Osteoblast (primary cell): Measurements from ENCODE around the gene GUCA1C. TPM values are rescaled to one million over a fixed set of nuclear protein-coding genes. Genes with fewer than 3 reads are reported as not detected.

Source experiments
- DNase-seq: peaks from one replicate; pipeline ENCODE4 v3.0.0; 2011; ENCODE audit warnings: low spot score, mixed read lengths; ENCODE audit not compliant: insufficient read length; ENCODE audit errors: missing footprints
- H2AFZ ChIP-seq: 2 replicates; pipeline ENCODE4 v1.6.0; 2011; ENCODE audit warnings: mild to moderate bottlenecking, low read length
- H3K27ac ChIP-seq: 2 replicates; pipeline ENCODE4 v1.5.1; 2011; ENCODE audit warnings: mild to moderate bottlenecking, low read depth, low read length, moderate library complexity
- H3K27me3 ChIP-seq: 2 replicates; pipeline ENCODE4 v1.6.0; 2012; ENCODE audit warnings: mild to moderate bottlenecking, control low read depth, inconsistent platforms, low read length, moderate library complexity; ENCODE audit not compliant: insufficient read depth
- H3K36me3 ChIP-seq: 2 replicates; pipeline ENCODE4 v1.5.1; 2011; ENCODE audit warnings: mild to moderate bottlenecking, low read length, control low read depth, moderate library complexity; ENCODE audit not compliant: insufficient read depth
- H3K4me1 ChIP-seq: 2 replicates; pipeline ENCODE4 v1.5.1; 2011; ENCODE audit warnings: mild to moderate bottlenecking, low read length, control low read depth, moderate library complexity; ENCODE audit not compliant: insufficient read depth
- H3K4me2 ChIP-seq: 2 replicates; pipeline ENCODE4 v1.6.0; 2011; ENCODE audit warnings: mild to moderate bottlenecking, low read length; ENCODE audit not compliant: insufficient read depth
- H3K4me3 ChIP-seq: fragments of 200-600 bp; sonication (generic); 3 replicates; pipeline ENCODE4 v1.5.1; 2012; ENCODE audit warnings: mild to moderate bottlenecking, low read length, inconsistent platforms; ENCODE audit not compliant: insufficient read depth
- H3K79me2 ChIP-seq: 2 replicates; pipeline ENCODE4 v1.6.0; 2012; ENCODE audit warnings: mild to moderate bottlenecking, low read length, control low read depth, inconsistent platforms; ENCODE audit not compliant: insufficient read depth
- H3K9me3 ChIP-seq: 2 replicates; pipeline ENCODE4 v1.5.1; 2011; ENCODE audit warnings: low read depth, low read length, control low read depth
- H4K20me1 ChIP-seq: 2 replicates; pipeline ENCODE4 v1.6.0; 2012; ENCODE audit warnings: mild to moderate bottlenecking, low read length, control low read depth; ENCODE audit not compliant: insufficient read depth
- CTCF ChIP-seq: IDR thresholded peaks from 2 replicates; pipeline ENCODE4 v1.5.1; 2011; ENCODE audit warnings: mild to moderate bottlenecking, low read depth, low read length, moderate library complexity; ENCODE audit errors: extremely low read depth
- total RNA-seq: library from RNA; depleted of rRNA; stranded (reverse); fragments of >200 nt; gene quantifications from 2 replicates; pipeline ENCODE4 v1.2.3, GENCODE V29; 2012

The GUCA1C gene
- total RNA-seq, 1 donor = not detected

GRCh38 chr3:108947855-108948254 lies 5.8 kb downstream of the GUCA1C start:
- Histone ChIP-seq H3K27ac (no peak overlapping the region), H3K4me2 (no peak overlapping the region), H4K20me1 (no peaks in the 10 kb centered on the region), H3K27me3 (no peaks in the 10 kb centered on the region), H3K4me3 (no peak overlapping the region), H3K4me1 (no peaks in the 10 kb centered on the region), H2AFZ (no peak overlapping the region), H3K79me2 (no peaks in the 10 kb centered on the region), H3K9me3 (no peaks in the 10 kb centered on the region), H3K36me3 (no peaks in the 10 kb centered on the region)
- DNase-seq = no peak
- TF ChIP-seq CTCF = no peak

DNA sequence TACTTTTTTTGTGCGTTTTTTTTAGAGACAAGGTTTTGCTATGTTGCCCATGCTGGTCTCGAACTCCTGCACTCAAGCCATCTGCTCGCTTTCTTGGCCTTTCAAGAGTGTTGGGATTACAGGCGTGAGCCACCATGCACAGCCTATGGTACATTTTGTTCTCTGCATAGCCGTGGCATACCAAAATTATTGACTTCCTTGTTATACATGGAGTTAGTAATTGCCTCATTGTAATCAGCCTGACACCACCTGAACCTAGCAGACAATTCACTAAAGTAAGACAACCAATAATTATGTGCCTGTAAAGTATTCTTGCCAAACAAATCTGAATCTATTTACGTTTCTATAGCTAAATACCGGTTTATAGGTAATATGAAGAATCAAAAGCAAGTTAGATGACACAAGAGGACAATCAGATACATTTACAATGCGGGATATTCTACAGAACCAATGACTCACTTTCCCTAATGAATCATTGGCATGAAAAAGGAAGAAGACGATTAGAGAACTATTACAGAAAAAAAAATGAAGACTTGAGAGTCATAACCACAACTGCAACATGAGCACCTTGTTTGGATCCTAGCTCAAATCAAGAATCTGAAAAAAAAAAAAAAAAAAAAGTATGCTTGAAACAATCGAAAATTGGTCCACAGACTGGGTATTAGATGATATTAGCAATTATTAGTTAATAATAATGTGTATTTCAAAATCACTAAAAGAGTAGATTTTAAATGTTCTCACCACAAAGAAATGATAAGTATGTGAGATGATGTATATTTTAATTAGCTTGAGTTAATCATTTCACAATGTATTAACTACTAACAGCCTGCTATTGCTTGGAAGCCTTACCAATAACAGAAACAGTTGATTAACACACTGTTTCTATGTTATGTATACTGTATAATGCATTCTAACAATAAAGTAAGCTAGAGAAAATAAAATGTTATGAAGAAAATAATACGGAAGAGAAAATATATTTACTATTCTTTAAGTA lies 7.1 kb downstream of the GUCA1C start:
- H2AFZ ChIP-seq = no peak overlapping the region
- no peaks in the 10 kb centered on the region for H3K79me2 ChIP-seq
- no peak overlapping the region for H3K27ac ChIP-seq
- no peak for DNase-seq
- no peaks in the 10 kb centered on the region for H3K9me3 ChIP-seq
- H4K20me1 ChIP-seq = no peaks in the 10 kb centered on the region
- H3K4me1 ChIP-seq = no peaks in the 10 kb centered on the region
- H3K4me3 ChIP-seq = no peak overlapping the region
- no peak for TF ChIP-seq CTCF
- H3K27me3 ChIP-seq = no peaks in the 10 kb centered on the region
- no peaks in the 10 kb centered on the region for H3K36me3 ChIP-seq
- no peak overlapping the region for H3K4me2 ChIP-seq

GRCh38 chr3:108940568-108941263 lies 13.0 kb downstream of the GUCA1C start:
- Histone ChIP-seq H2AFZ (no peak overlapping the region), H4K20me1 (no peaks in the 10 kb centered on the region), H3K27me3 (no peaks in the 10 kb centered on the region), H3K4me1 (no peaks in the 10 kb centered on the region), H3K4me3 (no peak overlapping the region), H3K9me3 (no peaks in the 10 kb centered on the region), H3K79me2 (no peaks in the 10 kb centered on the region), H3K36me3 (no peaks in the 10 kb centered on the region), H3K4me2 (no peak overlapping the region), H3K27ac (no peak overlapping the region)
- TF ChIP-seq CTCF = no peak
- DNase-seq = no peak

DNA sequence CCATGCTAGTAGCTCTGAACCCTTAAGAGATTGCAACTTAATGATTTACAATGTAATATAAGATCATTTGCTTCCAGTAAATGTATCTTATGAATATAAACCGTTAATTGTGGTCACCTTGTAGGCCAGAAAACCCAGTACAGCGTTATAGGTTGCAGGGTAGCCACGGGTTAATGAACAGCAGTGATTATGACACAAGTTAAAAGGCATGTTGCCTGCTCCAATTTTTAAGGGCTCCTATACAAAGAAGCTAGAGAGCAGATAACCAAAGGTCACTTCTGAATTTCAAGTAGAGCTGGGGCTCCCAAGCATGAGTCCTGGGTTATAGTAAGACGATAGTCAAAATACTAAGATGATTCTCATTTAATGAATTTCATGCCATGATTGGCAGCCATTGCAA lies 13.5 kb downstream of the GUCA1C start:
- Histone ChIP-seq H3K9me3 (no peaks in the 10 kb centered on the region), H3K4me3 (no peak overlapping the region), H2AFZ (no peak overlapping the region), H3K4me1 (no peaks in the 10 kb centered on the region), H3K79me2 (no peaks in the 10 kb centered on the region), H3K27ac (no peak overlapping the region), H3K27me3 (no peaks in the 10 kb centered on the region), H3K4me2 (no peak overlapping the region), H3K36me3 (no peaks in the 10 kb centered on the region), H4K20me1 (no peaks in the 10 kb centered on the region)
- TF ChIP-seq CTCF = no peak
- no peak for DNase-seq
